ENCODE data around the gene ERC2.

DNA sequence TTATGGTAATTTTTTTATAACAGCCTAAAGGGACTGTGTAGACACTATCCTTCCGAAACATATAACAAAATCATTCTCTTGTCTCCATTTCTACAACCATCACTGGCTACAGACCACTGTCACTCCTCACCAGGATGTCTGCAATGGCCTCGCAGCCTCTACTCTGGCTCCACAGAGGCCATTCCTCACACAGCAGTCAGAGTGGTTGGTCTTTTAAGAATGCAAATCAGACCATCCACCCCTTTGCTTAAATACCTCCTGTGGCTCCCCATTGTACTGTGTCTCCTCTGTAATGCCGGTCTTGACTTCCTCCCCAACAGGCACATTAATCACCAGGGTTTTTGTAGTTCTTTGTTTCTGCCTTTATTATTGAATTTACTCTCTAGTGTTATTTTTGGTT lies 344.8 kb downstream of the ERC2 start:
- TF ChIP-seq, protein P1, sequence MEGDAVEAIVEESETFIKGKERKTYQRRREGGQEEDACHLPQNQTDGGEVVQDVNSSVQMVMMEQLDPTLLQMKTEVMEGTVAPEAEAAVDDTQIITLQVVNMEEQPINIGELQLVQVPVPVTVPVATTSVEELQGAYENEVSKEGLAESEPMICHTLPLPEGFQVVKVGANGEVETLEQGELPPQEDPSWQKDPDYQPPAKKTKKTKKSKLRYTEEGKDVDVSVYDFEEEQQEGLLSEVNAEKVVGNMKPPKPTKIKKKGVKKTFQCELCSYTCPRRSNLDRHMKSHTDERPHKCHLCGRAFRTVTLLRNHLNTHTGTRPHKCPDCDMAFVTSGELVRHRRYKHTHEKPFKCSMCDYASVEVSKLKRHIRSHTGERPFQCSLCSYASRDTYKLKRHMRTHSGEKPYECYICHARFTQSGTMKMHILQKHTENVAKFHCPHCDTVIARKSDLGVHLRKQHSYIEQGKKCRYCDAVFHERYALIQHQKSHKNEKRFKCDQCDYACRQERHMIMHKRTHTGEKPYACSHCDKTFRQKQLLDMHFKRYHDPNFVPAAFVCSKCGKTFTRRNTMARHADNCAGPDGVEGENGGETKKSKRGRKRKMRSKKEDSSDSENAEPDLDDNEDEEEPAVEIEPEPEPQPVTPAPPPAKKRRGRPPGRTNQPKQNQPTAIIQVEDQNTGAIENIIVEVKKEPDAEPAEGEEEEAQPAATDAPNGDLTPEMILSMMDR (CRISPR knock-in tag; IDR thresholded peaks at IDR 0.05) = no peak
- no peak for TF ChIP-seq NR2C2 (CRISPR knock-in tag; IDR thresholded peaks at IDR 0.05; ENCODE audit: borderline replicate concordance)
- TF ChIP-seq, protein P2, sequence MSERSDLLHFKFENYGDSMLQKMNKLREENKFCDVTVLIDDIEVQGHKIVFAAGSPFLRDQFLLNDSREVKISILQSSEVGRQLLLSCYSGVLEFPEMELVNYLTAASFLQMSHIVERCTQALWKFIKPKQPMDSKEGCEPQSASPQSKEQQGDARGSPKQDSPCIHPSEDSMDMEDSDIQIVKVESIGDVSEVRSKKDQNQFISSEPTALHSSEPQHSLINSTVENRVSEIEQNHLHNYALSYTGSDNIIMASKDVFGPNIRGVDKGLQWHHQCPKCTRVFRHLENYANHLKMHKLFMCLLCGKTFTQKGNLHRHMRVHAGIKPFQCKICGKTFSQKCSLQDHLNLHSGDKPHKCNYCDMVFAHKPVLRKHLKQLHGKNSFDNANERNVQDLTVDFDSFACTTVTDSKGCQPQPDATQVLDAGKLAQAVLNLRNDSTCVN (CRISPR knock-in tag; IDR thresholded peaks at IDR 0.05; ENCODE audit: borderline replicate concordance) = no peak
- no peak for TF ChIP-seq FOSL2 (CRISPR knock-in tag; IDR thresholded peaks at IDR 0.05)
- no peak for TF ChIP-seq SAFB2 (CRISPR knock-in tag; IDR thresholded peaks at IDR 0.05; ENCODE audit: borderline replicate concordance, low read depth)
- no peak for TF ChIP-seq DR1 (CRISPR knock-in tag; IDR thresholded peaks at IDR 0.05)
- no peak for TF ChIP-seq CBX1 (IDR thresholded peaks at IDR 0.05; ENCODE audit: low read depth)
- no peak for TF ChIP-seq POLR2A (IDR thresholded peaks at IDR 0.05; ENCODE audit: insufficient read depth in 1 of 2, low read depth in 2 of 2, low read length in 2 of 2)
- no peak for TF ChIP-seq MYC (CRISPR knock-in tag; IDR thresholded peaks at IDR 0.05; ENCODE audit: borderline replicate concordance)
- TF ChIP-seq MIXL1 (CRISPR knock-in tag; IDR thresholded peaks at IDR 0.05) = no peak
